Neuronal stem cell (in vitro differentiated cells): ENCODE results near the gene GRIK2.

ENCODE experiments used
- DNase-seq: peaks from one replicate; pipeline ENCODE4 v3.0.0-alpha.2; 2013; ENCODE audit warnings: low spot score
- H2AFZ ChIP-seq: one replicate; pipeline ENCODE4 v1.6.1; 2013; ENCODE audit warnings: mild to moderate bottlenecking, low read length, inconsistent platforms
- H2AK5ac ChIP-seq: 2 replicates; pipeline ENCODE4 v1.6.1; 2013; ENCODE audit warnings: low read depth, mild to moderate bottlenecking, inconsistent platforms, low read length, moderate library complexity, mixed read lengths
- H2BK120ac ChIP-seq: 2 replicates; pipeline ENCODE4 v1.6.1; 2013; ENCODE audit warnings: low read depth, mild to moderate bottlenecking, inconsistent platforms, low read length, moderate library complexity, mixed read lengths
- H2BK12ac ChIP-seq: one replicate; pipeline ENCODE4 v1.6.1; 2013; ENCODE audit warnings: low read length, inconsistent platforms
- H2BK15ac ChIP-seq: 2 replicates; pipeline ENCODE4 v1.6.1; 2013; ENCODE audit warnings: mild to moderate bottlenecking, low read length, inconsistent platforms, mixed read lengths
- H2BK5ac ChIP-seq: one replicate; pipeline ENCODE4 v1.6.1; 2013; ENCODE audit warnings: inconsistent platforms, mild to moderate bottlenecking, low read length, moderate library complexity
- H3K14ac ChIP-seq: one replicate; pipeline ENCODE4 v1.6.1; 2013; ENCODE audit warnings: low read length, inconsistent platforms
- H3K18ac ChIP-seq: 2 replicates; pipeline ENCODE4 v1.6.1; 2013; ENCODE audit warnings: low read length, inconsistent platforms
- H3K23ac ChIP-seq: 2 replicates; pipeline ENCODE4 v1.6.1; 2013; ENCODE audit warnings: low read depth, mild to moderate bottlenecking, mixed read lengths, low read length, inconsistent platforms; ENCODE audit not compliant: poor library complexity
- H3K27ac ChIP-seq: replicated peaks from 3 replicates; pipeline ENCODE4 v1.5.1; 2013; ENCODE audit warnings: low read length, inconsistent platforms
- H3K27me3 ChIP-seq, 3 experiments: 2 replicates each; pipeline ENCODE4 v1.6.1; 2013; ENCODE audit warnings: low read length in 3 of 3, mild to moderate bottlenecking in 2 of 3, inconsistent platforms in 1 of 3, low read depth in 1 of 3, mixed read lengths in 1 of 3, moderate library complexity in 1 of 3; ENCODE audit not compliant: control insufficient read depth in 3 of 3, insufficient read depth in 3 of 3
- H3K36me3 ChIP-seq, 2 donors: replicated peaks in 1 of 2; 2 replicates each; pipeline ENCODE4 v1.6.1; 2013; ENCODE audit warnings: low read length in 2 of 2; ENCODE audit not compliant: control insufficient read depth in 2 of 2, insufficient read depth in 2 of 2
- H3K4ac ChIP-seq: 2 replicates; pipeline ENCODE4 v1.6.1; 2013; ENCODE audit warnings: inconsistent platforms, mild to moderate bottlenecking, low read length, moderate library complexity
- H3K4me1 ChIP-seq, 2 donors: 1 replicate in 1 of 2; 2 replicates in 1 of 2; pipeline ENCODE4 v1.6.1; 2013; ENCODE audit warnings: low read length in 2 of 2, low read depth in 1 of 2; ENCODE audit not compliant: control insufficient read depth in 2 of 2, insufficient read depth in 1 of 2
- H3K4me2 ChIP-seq: one replicate; pipeline ENCODE4 v1.6.1; 2013; ENCODE audit warnings: mild to moderate bottlenecking, low read length, inconsistent platforms; ENCODE audit not compliant: insufficient read depth, poor library complexity, severe bottlenecking
- H3K4me3 ChIP-seq, 2 donors: 2 replicates each; pipeline ENCODE4 v1.5.1; 2013; ENCODE audit warnings: low read length in 2 of 2, mild to moderate bottlenecking in 2 of 2, inconsistent platforms in 1 of 2, moderate library complexity in 1 of 2
- H3K79me1 ChIP-seq: one replicate; pipeline ENCODE4 v1.6.1; 2013; ENCODE audit warnings: low read depth, mild to moderate bottlenecking, inconsistent platforms, low read length, moderate library complexity
- H3K9ac ChIP-seq: one replicate; pipeline ENCODE4 v1.6.1; 2013; ENCODE audit warnings: mild to moderate bottlenecking, low read depth, low read length, inconsistent platforms; ENCODE audit not compliant: poor library complexity
- H3K9me3 ChIP-seq, 2 donors: replicated peaks in 1 of 2; 2 replicates each; pipeline versions ENCODE3 to v1.6.1; 2013; ENCODE audit warnings: low read length in 2 of 2, mild to moderate bottlenecking in 2 of 2, inconsistent platforms in 1 of 2, low read depth in 1 of 2, mixed read lengths in 1 of 2, moderate library complexity in 1 of 2; ENCODE audit not compliant: control insufficient read depth in 2 of 2, insufficient read depth in 1 of 2
- H4K8ac ChIP-seq: one replicate; pipeline ENCODE4 v1.6.1; 2013; ENCODE audit warnings: low read depth, mild to moderate bottlenecking, inconsistent platforms, low read length, moderate library complexity
- H4K91ac ChIP-seq: one replicate; pipeline ENCODE4 v1.6.1; 2013; ENCODE audit warnings: low read length, low read depth, mild to moderate bottlenecking, inconsistent platforms; ENCODE audit not compliant: poor library complexity
- WGBS, 2 donors: extraction: QIAGEN DNeasy Blood & Tissue Kit; methylation state at CpG; one replicate each; pipeline ENCODE4 v1.1.7; 2013; ENCODE audit warnings: missing lambda C conversion rate in 2 of 2, mixed read lengths in 1 of 2; ENCODE audit not compliant: insufficient read length in 2 of 2, insufficient replicate concordance in 1 of 2; ENCODE audit errors: extremely low coverage in 2 of 2; 5-methylcytosine and 5-hydroxymethylcytosine counted together

GRIK2 gene

GRCh38 chr6:101486726-101487125, 93.2 kb downstream of the GRIK2 start:
- Histone ChIP-seq H3K9me3 (no peaks in the 10 kb centered on the region), H2AFZ (no peak overlapping the region), H3K79me1 (no peaks in the 10 kb centered on the region), H3K27ac (no peak overlapping the region), H2AK5ac (no peak overlapping the region), H3K18ac (no peak overlapping the region), H2BK12ac (no peak overlapping the region), H3K23ac (no peak overlapping the region), H4K8ac (no peak overlapping the region), H3K27me3 (no peaks in the 10 kb centered on the region), H3K36me3 (no peaks in the 10 kb centered on the region), H3K14ac (no peak overlapping the region), H3K4me3 (no peak overlapping the region), H3K4me1 (no peaks in the 10 kb centered on the region), H2BK120ac (no peak overlapping the region), H2BK15ac (no peak overlapping the region), H4K91ac (no peak overlapping the region), H2BK5ac (no peak overlapping the region), H3K9ac (no peak overlapping the region), H3K4me2 (no peak overlapping the region), H3K4ac (no peak overlapping the region)
- no peak for DNase-seq
- no CpG with 5 or more reads among the region's 3 CpGs for WGBS, 2 donors

- no peak overlapping the region for H3K4ac ChIP-seq
- H2BK5ac ChIP-seq = no peak overlapping the region
- no peak overlapping the region for H4K8ac ChIP-seq
- no peak overlapping the region for H3K14ac ChIP-seq
- H3K18ac ChIP-seq = no peak overlapping the region
- H3K36me3 ChIP-seq = no peaks in the 10 kb centered on the region
- no peak overlapping the region for H3K4me2 ChIP-seq
- H2BK12ac ChIP-seq = no peak overlapping the region
- no peaks in the 10 kb centered on the region for H3K79me1 ChIP-seq
- H3K9ac ChIP-seq = no peak overlapping the region
- H2BK15ac ChIP-seq = no peak overlapping the region
- no peak for DNase-seq
- H2BK120ac ChIP-seq = no peak overlapping the region
- H3K27ac ChIP-seq = no peak overlapping the region
- H3K9me3 ChIP-seq = no peaks in the 10 kb centered on the region
- no peak overlapping the region for H3K23ac ChIP-seq
- no peaks in the 10 kb centered on the region for H3K4me1 ChIP-seq
- no peaks in the 10 kb centered on the region for H3K27me3 ChIP-seq
- H4K91ac ChIP-seq = no peak overlapping the region
- no peak overlapping the region for H2AFZ ChIP-seq
- no peak overlapping the region for H2AK5ac ChIP-seq
- H3K4me3 ChIP-seq = no peak overlapping the region
Measured at GRCh38 chr6:101489456-101489855, 95.9 kb downstream of the GRIK2 start.

GRCh38 chr6:101490857-101491256, 97.3 kb downstream of the GRIK2 start:
- H2BK5ac ChIP-seq = no peak overlapping the region
- no peaks in the 10 kb centered on the region for H3K27me3 ChIP-seq
- H3K23ac ChIP-seq = no peak overlapping the region
- no peak overlapping the region for H2AFZ ChIP-seq
- no peak overlapping the region for H3K4me2 ChIP-seq
- no peak overlapping the region for H2BK120ac ChIP-seq
- H3K4me3 ChIP-seq = no peak overlapping the region
- H3K79me1 ChIP-seq = no peaks in the 10 kb centered on the region
- no peaks in the 10 kb centered on the region for H3K4me1 ChIP-seq
- H3K14ac ChIP-seq = no peak overlapping the region
- H4K8ac ChIP-seq = no peak overlapping the region
- H2BK12ac ChIP-seq = no peak overlapping the region
- no CpG with 5 or more reads among the region's 3 CpGs for WGBS, 2 donors
- no peaks in the 10 kb centered on the region for H3K9me3 ChIP-seq
- no peak overlapping the region for H3K4ac ChIP-seq
- no peak overlapping the region for H2AK5ac ChIP-seq
- DNase-seq = no peak
- H3K27ac ChIP-seq = no peak overlapping the region
- H4K91ac ChIP-seq = no peak overlapping the region
- no peaks in the 10 kb centered on the region for H3K36me3 ChIP-seq
- H3K18ac ChIP-seq = no peak overlapping the region
- H3K9ac ChIP-seq = no peak overlapping the region
- no peak overlapping the region for H2BK15ac ChIP-seq

DNA sequence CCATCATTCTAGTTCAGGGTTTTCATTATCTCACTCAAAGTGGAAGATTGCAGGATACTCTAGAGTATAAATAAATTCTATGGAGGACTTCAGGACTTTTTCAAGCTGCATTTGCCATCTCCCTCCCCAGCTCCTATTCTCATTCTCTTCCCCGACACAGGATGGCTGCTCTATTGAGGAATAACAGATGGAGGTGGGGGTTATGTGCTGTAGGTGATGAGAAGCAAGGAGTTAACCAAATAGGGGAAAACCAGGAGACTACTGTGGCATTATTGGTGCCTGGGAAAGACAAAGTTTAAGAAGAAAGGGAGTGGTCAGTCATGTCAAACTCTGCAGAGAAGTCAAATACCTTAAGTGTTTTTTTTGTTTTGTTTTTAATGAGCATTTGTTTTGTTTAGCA, 109.3 kb downstream of the GRIK2 start:
- Histone ChIP-seq H3K14ac (no peak overlapping the region), H2AFZ (no peak overlapping the region), H4K91ac (no peak overlapping the region), H2BK12ac (no peak overlapping the region), H3K27ac (no peak overlapping the region), H3K4me2 (no peak overlapping the region), H3K4me1 (no peaks in the 10 kb centered on the region), H2BK120ac (no peak overlapping the region), H3K36me3 (no peaks in the 10 kb centered on the region), H3K4ac (no peak overlapping the region), H3K9me3 (no peaks in the 10 kb centered on the region), H3K18ac (no peak overlapping the region), H3K79me1 (no peaks in the 10 kb centered on the region), H2BK15ac (no peak overlapping the region), H2AK5ac (no peak overlapping the region), H3K9ac (no peak overlapping the region), H3K4me3 (no peak overlapping the region), H2BK5ac (no peak overlapping the region), H3K23ac (no peak overlapping the region), H3K27me3 (no peaks in the 10 kb centered on the region), H4K8ac (no peak overlapping the region)
- WGBS, 2 donors = no CpG with 5 or more reads among the region's 1 CpG
- DNase-seq = no peak
